GM18951 (cell line): Measurements from ENCODE around the gene CCM2.

Experiments
- POLR2A ChIP-seq: IDR thresholded peaks from 4 replicates; pipeline ENCODE4 v1.6.1; 2011; ENCODE audit warnings: mild to moderate bottlenecking; ENCODE audit not compliant: insufficient read length, insufficient read depth; ENCODE audit errors: extremely low read depth
- in situ Hi-C: fragments of 300-500 bp; cut with MboI; formaldehyde crosslinking; loops from one replicate; pipeline ENCODE4 v1.12.0; 2022; ENCODE audit warnings: low sequenced_read_pairs, mixed read lengths, inconsistent platforms; ENCODE audit not compliant: unreplicated experiment

CCM2 gene

GRCh38 chr7:45080958-45081669 is 81.1 kb downstream of the CCM2 start:
- no peak for TF ChIP-seq POLR2A
- in situ Hi-C loops = no loop called here

- in situ Hi-C loops = no loop called here
- TF ChIP-seq POLR2A = no peak
These were observed 81.6 kb downstream of the CCM2 start for GRCh38 chr7:45081670-45081974.

- in situ Hi-C loops = no loop called here
- no peak for TF ChIP-seq POLR2A
These were observed 82.2 kb downstream of the CCM2 start for GRCh38 chr7:45082031-45082830.

- TF ChIP-seq POLR2A = no peak
- in situ Hi-C loops = no loop called here
These were observed 82.9 kb downstream of the CCM2 start for GRCh38 chr7:45082831-45083331.

GRCh38 chr7:45084336-45084735 is 84.3 kb downstream of the CCM2 start:
- no peak for TF ChIP-seq POLR2A
- in situ Hi-C loops = no loop called here

- no peak for TF ChIP-seq POLR2A
- in situ Hi-C loops = no loop called here
These were observed 85.1 kb downstream of the CCM2 start for GRCh38 chr7:45084901-45085618.

- in situ Hi-C loops = no loop called here
- TF ChIP-seq POLR2A = no peak
These were observed 85.7 kb downstream of the CCM2 start for GRCh38 chr7:45085619-45086200.

- in situ Hi-C loops = no loop called here
These were observed 86.5 kb downstream of the CCM2 start for GRCh38 chr7:45086331-45087065.

GRCh38 chr7:45087301-45088145 is 87.5 kb downstream of the CCM2 start:
- no peak for TF ChIP-seq POLR2A
- in situ Hi-C loops = no loop called here

More at GRCh38 chr7:45086331-45087065, 86.5 kb downstream of the CCM2 start:
- TF ChIP-seq POLR2A = no peak

- no peak for TF ChIP-seq POLR2A
- in situ Hi-C loops = no loop called here
These were observed 88.2 kb downstream of the CCM2 start for GRCh38 chr7:45088146-45088701.

GRCh38 chr7:45088821-45089340 is 88.9 kb downstream of the CCM2 start, which contains the start of gene NACAD:
TSS of gene NACAD (minus strand) at chr7:45088969. CDS start at chr7:45088894, 75 bp downstream.
- in situ Hi-C loops = no loop called here
- no peak for TF ChIP-seq POLR2A
